GM12892 (cell line): Measurements from ENCODE around the gene C3orf22.

Source experiments
- POLR2A ChIP-seq: IDR thresholded peaks from 2 replicates; pipeline ENCODE4 v1.6.1; 2011; ENCODE audit warnings: low read depth, low read length, control low read depth
- POLR2AphosphoS5 ChIP-seq: IDR thresholded peaks from 2 replicates; pipeline ENCODE4 v1.6.1; 2011; ENCODE audit warnings: low read depth, low read length, control low read depth

GRCh38 chr3:126604691-126605090 lies 46.0 kb upstream of the C3orf22 start:
- no peak for TF ChIP-seq POLR2A
- no peak for TF ChIP-seq POLR2AphosphoS5
